G401 (cell line): Measurements from ENCODE around the gene TENT5C. TPM values are rescaled to one million over a fixed set of nuclear protein-coding genes. Genes with fewer than 3 reads are reported as not detected.

Experiments
- DNase-seq: peaks from one replicate; pipeline ENCODE4 v3.0.0-alpha.2; 2015; ENCODE audit warnings: low spot score
- in situ Hi-C: cut with HindIII; loops from 2 replicates; pipeline ENCODE4 v1.10.0; 2016; ENCODE audit warnings: low sequenced_read_pairs, mixed read lengths
- total RNA-seq: library from RNA; depleted of rRNA; stranded (reverse); fragments of >200 nt; shearing (Covaris generic); gene quantifications from 2 replicates; pipeline ENCODE4 v1.2.3, GENCODE V29; 2014

The TENT5C gene
- total RNA-seq, 1 experiment from 2014 or later = 0.85 TPM

GRCh38 chr1:117586747-117587498 is 18.9 kb upstream of the TENT5C start:
- in situ Hi-C loops = no loop called here
- DNase-seq = no peak

DNA sequence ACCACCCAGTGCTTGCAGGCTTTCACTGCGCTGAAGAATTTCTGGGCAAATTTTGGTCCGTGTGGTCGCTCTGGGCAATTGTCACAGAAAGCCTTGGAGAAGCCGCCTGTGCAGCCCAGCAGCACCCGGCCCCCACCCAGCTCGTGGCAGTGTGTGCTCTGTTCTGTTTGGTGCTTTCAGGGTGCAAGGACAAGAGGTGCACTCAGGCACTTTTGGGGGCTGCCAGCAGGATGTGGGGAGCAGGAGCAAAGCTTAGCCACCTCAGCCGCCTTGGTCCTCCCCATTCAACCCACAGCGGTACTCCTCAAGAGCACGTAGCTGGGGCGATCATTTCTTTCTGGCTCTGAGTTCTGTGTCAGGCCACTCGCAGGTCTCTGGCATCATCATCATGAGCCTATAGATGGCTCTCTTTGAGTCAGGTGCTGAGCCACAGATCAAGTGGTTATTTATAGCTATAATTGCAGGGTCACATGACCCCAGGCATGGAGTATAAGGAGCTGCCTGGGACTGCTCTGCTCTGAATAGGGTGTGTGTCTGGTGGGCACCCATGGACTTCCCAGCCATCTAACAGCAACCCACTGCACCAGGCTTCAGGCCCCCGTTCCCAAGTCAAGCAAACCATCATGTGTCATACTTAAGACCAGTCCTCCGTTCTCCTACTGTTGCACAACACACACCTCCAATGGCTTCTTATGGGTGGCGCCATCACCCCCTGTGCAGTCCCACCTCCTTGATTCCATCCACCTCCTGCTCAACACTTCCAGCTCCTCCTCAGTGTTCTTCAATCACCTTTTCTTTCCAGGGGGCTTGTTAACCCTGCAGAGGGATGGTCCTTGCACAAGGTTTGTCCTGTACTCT is 18.1 kb upstream of the TENT5C start:
- no peak for DNase-seq
- in situ Hi-C loops = no loop called here

GRCh38 chr1:117589544-117589943 is 16.3 kb upstream of the TENT5C start:
- DNase-seq = no peak
- in situ Hi-C loops = no loop called here

DNA sequence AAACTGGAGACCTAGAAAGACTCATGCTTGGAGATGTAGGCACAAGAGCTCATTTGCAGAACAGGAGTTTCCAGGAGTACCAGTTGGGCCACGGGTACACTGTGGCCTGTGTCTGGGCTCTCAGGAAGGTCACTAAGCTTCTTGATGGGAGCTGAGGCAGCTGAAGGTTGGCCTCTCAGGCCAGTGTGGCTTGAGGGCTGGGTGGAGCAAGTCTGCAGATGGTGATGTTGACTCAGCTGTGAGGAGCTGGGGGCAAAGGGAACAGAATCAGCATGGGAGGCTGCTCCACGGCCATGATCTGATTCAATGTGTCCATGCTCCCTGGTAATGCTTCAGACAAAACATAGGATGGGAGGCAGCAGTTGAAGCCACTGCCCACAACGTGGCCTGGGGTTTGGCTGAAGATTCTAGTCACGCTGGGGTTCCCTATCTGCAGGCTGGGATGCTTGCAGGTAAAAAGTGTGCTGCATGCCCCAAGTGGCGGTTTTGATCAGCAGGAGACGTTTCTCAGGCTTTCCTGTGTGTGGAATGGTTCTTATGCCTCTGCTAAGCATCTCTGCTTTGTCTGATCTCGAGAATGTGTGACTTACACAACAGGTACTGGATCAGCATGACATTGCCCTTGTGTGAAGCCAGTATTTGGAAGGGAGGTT is 15.4 kb upstream of the TENT5C start:
- no peak for DNase-seq
- in situ Hi-C loops = no loop called here

DNA sequence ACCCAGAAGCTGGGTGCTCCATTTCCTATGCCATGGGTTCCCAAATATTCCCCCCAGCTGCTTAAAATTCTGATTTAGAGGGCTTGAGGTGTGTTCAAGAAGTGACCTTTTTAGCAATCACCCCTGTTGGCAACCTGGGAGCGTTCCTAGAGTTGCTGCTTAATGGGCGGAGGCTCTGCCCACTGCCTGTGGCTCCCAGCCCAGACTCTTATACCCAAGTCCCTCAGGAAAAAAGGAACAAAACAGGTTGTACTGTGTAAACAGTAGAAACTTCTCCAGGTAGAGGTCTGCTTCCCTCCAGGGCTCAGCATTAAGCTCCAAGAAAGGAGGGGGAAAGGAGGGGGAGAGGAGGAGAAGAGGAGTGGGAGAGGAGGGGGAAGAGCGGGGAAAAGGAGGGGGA is 14.6 kb upstream of the TENT5C start:
- no peak for DNase-seq
- in situ Hi-C loops = no loop called here

DNA sequence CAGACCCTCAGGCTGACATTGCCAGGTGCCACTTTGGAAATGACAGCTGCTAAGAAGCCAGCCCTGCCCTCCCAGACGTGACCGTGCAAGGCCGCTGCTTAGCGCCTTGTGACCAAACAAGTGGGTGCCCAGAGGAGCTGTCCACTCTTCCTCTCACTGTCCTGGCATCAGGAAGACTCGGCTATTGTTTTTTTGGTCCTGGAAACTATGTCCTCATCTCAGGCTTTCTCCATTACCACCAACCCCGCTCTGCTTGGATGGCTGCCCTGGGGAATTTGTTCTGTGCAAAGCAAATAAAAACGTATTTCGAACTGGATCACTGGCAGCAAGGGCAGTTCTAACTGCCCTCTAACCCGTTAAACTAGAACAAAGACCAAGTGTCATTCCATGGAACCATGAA is 13.7 kb upstream of the TENT5C start:
- DNase-seq = no peak

GRCh38 chr1:117594261-117594990 is 11.4 kb upstream of the TENT5C start:
- in situ Hi-C loops = no loop called here

More for the DNA sequence above, 13.7 kb upstream of the TENT5C start:
- in situ Hi-C loops = no loop called here

DNA sequence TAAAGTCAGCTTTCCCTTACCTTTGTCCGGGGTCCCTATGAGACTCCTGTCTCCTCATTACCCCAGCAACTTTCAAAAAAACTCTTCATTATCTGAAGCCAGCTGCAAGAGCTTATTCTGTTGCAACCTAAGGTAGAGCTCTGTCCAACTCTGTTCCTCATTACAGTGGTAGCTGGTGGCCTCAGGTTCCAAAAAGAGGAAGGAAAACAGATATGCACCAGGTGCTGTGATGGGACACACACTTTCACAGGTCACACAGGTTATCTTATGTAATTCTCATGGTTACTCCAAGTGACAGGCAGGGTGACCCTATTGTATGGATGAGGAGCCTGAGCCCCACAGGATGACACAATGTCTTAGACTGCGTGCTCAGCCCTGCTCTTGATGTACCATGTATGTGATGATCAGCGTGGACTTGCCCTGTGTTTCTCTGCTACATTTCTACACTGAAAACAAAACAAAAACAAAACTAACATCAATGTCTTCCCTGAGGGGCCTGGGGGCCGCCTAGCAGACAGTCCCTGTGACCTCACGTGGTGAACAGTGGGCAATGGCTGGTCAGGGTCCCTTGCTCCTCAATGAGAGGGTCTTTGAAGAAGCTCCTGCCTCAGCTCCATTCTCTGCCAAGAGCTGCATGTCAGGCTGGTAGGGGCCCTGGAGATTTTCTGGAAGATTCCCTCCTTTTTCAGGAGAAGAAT is 9.7 kb upstream of the TENT5C start:
- no peak for DNase-seq
- in situ Hi-C loops = no loop called here

More at GRCh38 chr1:117594261-117594990, 11.4 kb upstream of the TENT5C start:
- DNase-seq = peak; percentile 77

DNA sequence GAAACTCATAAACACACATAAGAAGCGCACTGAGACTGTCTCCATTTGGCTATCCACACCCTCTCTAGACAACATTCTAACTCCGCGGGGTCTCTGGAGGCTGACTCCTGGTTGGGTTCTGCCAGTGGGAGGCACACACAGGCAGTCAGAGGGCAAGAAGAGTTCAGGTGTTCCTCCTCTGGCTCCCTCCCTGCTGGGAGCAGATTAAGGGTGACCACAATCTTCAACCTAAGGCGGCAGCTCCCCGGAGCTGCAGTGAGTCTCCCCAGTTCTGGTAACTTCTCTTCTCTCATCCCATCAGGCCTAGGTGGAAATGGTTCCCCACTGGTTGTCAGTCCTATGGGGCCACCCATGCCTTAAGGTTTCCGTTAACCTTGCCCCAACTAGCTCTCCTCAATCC is 7.4 kb upstream of the TENT5C start:
- DNase-seq = no peak
- in situ Hi-C loops = no loop called here

DNA sequence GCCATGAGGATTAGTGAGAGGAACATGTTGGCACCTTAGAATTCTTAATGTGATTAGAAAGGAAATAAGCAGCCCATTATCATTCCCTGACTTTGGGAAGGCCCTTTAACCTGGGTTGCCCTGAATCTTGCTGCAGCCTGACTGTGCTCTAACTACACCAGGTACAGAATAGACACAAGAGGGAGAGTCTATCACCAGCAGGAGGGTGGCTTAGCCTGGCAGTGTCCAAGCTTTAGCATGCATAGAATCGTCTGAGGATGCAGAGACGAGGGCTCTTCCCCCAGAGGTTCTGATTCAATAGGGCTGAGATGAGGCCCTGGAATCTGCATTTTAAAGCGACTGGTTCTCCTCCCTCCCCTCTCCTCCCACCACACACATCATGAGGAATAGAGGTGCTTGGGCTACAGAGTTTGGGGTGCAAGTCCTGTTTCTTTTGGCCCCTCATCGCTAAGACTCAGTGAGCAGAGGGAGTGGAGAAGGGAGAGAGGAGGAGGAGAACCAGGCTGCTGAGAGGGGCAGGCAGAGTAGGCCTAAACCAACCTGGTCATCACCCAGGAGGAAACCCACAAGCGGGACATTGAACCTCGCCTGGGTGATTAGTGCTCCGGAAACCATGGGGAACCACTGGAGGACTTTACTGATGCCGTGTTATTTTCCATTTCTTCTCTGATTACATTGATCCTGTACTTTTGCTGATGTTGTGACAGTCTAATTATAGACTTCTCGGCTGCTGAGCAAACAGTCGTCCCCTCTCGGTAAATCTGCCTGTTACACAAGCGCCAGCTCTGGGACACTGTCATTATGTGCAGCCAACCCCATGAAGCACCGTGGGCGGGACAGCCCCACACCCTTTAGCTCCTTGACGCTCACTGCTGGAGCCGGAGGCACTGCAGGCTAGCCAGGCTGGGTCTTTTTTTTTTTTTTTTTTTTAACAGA is 6.3 kb upstream of the TENT5C start:
- no peak for DNase-seq
- in situ Hi-C loops = no loop called here

GRCh38 chr1:117600325-117600943 is 5.4 kb upstream of the TENT5C start:
- in situ Hi-C loops = no loop called here
- no peak for DNase-seq

DNA sequence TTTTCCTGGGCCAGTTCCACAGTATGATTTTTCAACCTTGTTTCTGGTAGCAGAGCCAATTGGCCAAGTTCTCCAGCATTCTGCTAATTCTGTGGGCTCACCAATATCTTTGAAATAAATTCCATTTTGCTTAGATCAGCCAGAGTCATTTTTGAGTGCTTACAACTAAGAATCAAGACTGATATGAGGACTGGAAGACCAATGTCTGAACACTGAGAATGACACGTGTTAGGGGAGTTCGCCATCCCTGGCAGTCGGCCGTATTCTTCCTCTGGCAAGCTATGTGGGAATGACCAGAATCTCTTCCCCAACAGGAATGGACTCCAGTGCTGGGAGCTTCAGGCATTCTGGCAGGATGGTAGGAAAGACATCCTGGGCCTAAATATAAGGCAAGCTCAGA is 4.9 kb upstream of the TENT5C start:
- in situ Hi-C loops = no loop called here

GRCh38 chr1:117602862-117603261 is 3.0 kb upstream of the TENT5C start:
- in situ Hi-C loops = no loop called here
- DNase-seq = no peak

More for the DNA sequence above, 4.9 kb upstream of the TENT5C start:
- DNase-seq = peak; percentile 53

DNA sequence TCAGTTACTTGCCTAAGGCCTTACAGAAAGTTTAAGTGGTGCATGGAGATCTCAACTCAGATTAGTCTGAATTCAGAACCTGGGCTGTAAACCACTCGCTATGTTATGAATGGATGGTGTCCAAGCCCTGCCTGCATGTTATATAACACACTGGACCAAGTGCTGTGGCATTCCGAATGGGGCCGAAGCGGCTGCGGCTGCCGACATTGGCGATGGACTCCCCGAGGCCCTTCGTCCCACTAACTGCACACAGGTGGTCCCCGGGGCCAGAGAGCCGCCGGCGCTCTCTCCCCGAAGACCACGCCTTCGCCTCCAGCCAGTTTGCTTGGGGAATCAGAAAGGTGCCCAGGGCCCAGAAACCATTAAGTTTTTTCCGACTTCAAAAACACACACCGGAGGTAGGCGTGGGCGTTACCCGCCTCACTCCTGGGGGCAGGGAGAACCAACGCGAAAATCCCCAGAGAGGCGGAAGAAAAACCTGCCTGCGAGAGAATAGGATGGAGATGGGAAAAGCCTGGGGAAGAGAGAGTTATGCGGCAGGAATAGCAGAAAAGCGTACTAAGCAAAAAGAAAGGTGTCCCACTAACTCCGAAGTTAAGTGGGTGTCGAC is 579 bp upstream of the TENT5C start:
- DNase-seq = peak; percentile 83
- in situ Hi-C loops = no loop called here

- DNase-seq = no peak
- in situ Hi-C loops = no loop called here
Measured at GRCh38 chr1:117606649-117607430, 992 bp downstream of the TENT5C start.

DNA sequence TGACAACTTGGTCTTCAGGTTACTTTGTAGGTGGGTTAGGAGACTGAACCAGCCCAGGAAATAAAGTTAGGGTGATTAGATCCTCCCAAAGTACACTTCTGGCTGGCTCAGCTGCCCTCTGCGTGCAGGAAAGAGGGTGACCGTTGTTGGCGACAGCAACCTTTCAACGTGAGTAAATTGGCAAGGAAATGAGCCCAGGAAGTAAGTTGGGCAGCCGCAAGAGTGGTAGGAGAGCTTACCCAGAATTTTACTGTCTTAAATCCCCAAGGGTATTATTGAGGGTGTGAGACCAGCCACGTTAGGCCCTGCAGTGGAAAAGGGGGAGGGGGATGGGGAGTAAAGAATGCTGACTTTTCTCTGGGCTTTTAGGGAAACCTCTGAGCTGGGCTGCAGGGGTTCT is 1.6 kb downstream of the TENT5C start:
- in situ Hi-C loops = no loop called here
- DNase-seq = no peak
